Type B pancreatic cell (in vitro differentiated cells): ENCODE results near the gene FFAR3. TPM values are rescaled to one million over a fixed set of nuclear protein-coding genes. Genes with fewer than 3 reads are reported as not detected.
A peak's percentile ranks its signal among the peaks of the same experiment; 100 is the strongest.
"Not testable (repeated sequence)": the region's sequence is repeated elsewhere in the genome, so short reads cannot be mapped to it uniquely, and the experiment has no call there.

Experiments used
- DNase-seq: peaks from one replicate; pipeline ENCODE4 v3.0.0; 2021; ENCODE audit warnings: mixed read lengths; ENCODE audit not compliant: unreplicated experiment; ENCODE audit errors: extremely low spot score
- H3K27ac Mint-ChIP-seq: 2 replicates; pipeline ENCODE4 v1.8.0; 2021; ENCODE audit warnings: mild to moderate bottlenecking, mixed read lengths
- H3K27me3 Mint-ChIP-seq: 2 replicates; pipeline ENCODE4 v1.8.0; 2021; ENCODE audit warnings: mixed read lengths
- H3K36me3 Mint-ChIP-seq: 2 replicates; pipeline ENCODE4 v1.8.0; 2021; ENCODE audit warnings: mixed read lengths
- H3K4me1 Mint-ChIP-seq: one replicate; pipeline ENCODE4 v1.8.0; 2021; ENCODE audit warnings: mixed read lengths; ENCODE audit not compliant: unreplicated experiment
- H3K4me3 Mint-ChIP-seq: 2 replicates; pipeline ENCODE4 v1.8.0; 2021; ENCODE audit warnings: mild to moderate bottlenecking, mixed read lengths
- H3K9me3 Mint-ChIP-seq: 2 replicates; pipeline ENCODE4 v1.8.0; 2021; ENCODE audit warnings: mixed read lengths
- total RNA-seq: library from RNA; stranded (reverse); gene quantifications from 2 replicates; pipeline ENCODE4 v1.2.1, GENCODE V29; 2021; ENCODE audit warnings: low replicate concordance
- TF ChIP-seq, protein P1 (sequence below): fragments of 200-600 bp; sonication (generic); conservative IDR thresholded peaks from 2 replicates; pipeline ENCODE4 v1.5.0; 2021; ENCODE audit warnings: antibody characterized with exemption, mild to moderate bottlenecking

FFAR3 gene
- total RNA-seq, 1 donor from 2014 or later, result 0.34 TPM

DNA sequence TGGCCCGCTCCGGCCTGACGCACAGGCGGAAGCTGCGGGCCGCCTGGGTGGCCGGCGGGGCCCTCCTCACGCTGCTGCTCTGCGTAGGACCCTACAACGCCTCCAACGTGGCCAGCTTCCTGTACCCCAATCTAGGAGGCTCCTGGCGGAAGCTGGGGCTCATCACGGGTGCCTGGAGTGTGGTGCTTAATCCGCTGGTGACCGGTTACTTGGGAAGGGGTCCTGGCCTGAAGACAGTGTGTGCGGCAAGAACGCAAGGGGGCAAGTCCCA lies 6.1 kb upstream of the FFAR3 start:
- TF ChIP-seq, protein P1, sequence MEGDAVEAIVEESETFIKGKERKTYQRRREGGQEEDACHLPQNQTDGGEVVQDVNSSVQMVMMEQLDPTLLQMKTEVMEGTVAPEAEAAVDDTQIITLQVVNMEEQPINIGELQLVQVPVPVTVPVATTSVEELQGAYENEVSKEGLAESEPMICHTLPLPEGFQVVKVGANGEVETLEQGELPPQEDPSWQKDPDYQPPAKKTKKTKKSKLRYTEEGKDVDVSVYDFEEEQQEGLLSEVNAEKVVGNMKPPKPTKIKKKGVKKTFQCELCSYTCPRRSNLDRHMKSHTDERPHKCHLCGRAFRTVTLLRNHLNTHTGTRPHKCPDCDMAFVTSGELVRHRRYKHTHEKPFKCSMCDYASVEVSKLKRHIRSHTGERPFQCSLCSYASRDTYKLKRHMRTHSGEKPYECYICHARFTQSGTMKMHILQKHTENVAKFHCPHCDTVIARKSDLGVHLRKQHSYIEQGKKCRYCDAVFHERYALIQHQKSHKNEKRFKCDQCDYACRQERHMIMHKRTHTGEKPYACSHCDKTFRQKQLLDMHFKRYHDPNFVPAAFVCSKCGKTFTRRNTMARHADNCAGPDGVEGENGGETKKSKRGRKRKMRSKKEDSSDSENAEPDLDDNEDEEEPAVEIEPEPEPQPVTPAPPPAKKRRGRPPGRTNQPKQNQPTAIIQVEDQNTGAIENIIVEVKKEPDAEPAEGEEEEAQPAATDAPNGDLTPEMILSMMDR, result no peak
- no peaks in the 10 kb centered on the region for H3K36me3 Mint-ChIP-seq
- peak; percentile 54 for DNase-seq
- no peak overlapping the region for H3K4me3 Mint-ChIP-seq
- H3K27me3 Mint-ChIP-seq, result peaks cover 14% of the 10 kb centered on the region
- H3K27ac Mint-ChIP-seq, result no peak overlapping the region
- peaks cover 12% of the 10 kb centered on the region for H3K4me1 Mint-ChIP-seq
- no peaks in the 10 kb centered on the region for H3K9me3 Mint-ChIP-seq

DNA sequence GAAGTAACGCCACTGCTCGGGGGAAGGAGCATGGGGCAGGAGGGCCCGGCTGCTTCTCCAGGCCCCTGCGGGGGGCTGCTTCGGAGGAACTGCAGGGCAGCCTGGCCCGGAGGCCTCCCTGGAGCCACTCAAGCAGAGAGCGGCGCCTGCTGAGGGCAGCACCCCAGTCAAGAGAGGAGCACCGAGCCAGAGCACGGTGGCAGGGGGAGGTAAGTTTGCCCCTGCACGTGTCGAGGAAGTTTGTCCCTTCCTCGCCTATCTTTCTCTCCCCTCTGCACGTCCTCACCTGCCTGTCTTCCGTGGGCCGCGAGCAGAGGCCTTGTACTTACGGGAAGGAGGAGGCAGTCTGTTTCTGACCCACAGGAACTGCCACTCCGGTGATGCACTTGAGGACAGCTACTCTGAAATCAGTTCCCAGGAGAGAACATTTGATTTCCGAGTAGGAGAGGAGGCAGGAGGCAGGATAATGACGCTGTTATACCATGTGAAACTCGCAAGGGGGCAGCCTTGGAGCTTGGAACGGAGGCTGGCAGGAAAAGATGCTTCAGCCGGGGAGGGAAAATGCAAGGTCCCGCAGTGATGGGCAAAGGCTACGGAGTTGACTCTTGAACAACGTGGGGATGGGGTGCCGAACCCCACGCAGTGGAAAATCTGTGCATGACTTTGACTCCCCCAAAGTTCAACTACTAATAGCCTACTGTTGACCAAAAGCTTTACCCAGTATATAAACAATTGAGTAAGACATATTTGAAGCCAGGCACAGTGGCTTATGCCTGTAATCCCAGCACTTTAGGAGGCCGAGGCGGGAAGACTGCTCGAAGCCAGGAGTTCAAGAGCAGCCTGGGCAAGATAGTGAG lies 5.6 kb upstream of the FFAR3 start:
- Mint-ChIP-seq H3K27me3 (peaks cover 8% of the 10 kb centered on the region), H3K36me3 (no peaks in the 10 kb centered on the region), H3K4me1 (peaks cover 10% of the 10 kb centered on the region), H3K27ac (peak overlapping the region; percentile 82), H3K4me3 (peak overlapping the region; percentile 67), H3K9me3 (no peaks in the 10 kb centered on the region)
- peak; percentile 71 for DNase-seq
- TF ChIP-seq, protein P1, result peak; percentile 85

DNA sequence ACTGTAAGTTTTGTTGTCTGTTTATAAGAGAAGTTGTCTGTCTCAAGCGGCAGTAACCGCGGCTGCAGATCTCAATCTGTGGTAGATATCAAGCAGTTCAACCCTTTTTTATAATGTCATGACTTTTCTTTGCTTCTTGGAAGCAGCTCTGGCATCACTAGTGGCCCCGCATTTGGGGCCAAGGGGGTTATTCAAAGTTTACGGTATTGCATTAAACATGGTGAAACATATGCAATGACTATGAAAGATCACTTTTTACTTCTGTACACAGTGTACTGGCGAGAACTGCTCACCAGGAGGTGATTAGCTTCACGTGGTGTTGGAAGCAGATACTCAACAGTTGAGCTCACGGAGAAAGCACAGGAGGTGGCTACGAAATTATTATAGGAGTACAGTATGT lies 4.6 kb upstream of the FFAR3 start:
- no peaks in the 10 kb centered on the region for H3K9me3 Mint-ChIP-seq
- no peak overlapping the region for H3K27ac Mint-ChIP-seq
- H3K4me1 Mint-ChIP-seq, result peaks cover 10% of the 10 kb centered on the region
- TF ChIP-seq, protein P1, result no peak
- H3K36me3 Mint-ChIP-seq, result no peaks in the 10 kb centered on the region
- peak; percentile 18 for DNase-seq
- peaks cover 5% of the 10 kb centered on the region for H3K27me3 Mint-ChIP-seq
- no peak overlapping the region for H3K4me3 Mint-ChIP-seq

DNA sequence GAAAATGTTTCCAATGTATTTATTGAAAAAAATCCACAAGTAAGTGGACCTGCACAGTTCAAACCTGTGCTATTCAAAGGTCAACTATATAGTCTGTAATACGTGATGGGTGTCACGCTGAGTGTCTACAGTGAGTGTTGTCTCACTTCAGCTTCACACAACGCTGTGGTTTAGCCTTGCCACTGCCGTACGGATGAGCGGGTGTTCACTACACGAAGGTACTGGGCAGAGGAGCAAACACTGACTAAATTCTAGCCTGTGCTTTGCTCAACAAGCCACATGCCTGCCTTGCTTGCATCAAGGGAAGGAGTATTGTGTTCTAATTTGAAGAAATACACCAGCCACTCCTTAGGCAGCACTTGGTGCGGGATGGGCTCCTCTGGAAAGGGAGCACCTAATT lies 3.4 kb upstream of the FFAR3 start:
- Mint-ChIP-seq H3K27me3 (peaks cover 5% of the 10 kb centered on the region), H3K4me1 (peaks cover 10% of the 10 kb centered on the region), H3K36me3 (no peaks in the 10 kb centered on the region), H3K27ac (no peak overlapping the region), H3K4me3 (no peak overlapping the region), H3K9me3 (no peaks in the 10 kb centered on the region)
- TF ChIP-seq, protein P1, result no peak
- no peak for DNase-seq

DNA sequence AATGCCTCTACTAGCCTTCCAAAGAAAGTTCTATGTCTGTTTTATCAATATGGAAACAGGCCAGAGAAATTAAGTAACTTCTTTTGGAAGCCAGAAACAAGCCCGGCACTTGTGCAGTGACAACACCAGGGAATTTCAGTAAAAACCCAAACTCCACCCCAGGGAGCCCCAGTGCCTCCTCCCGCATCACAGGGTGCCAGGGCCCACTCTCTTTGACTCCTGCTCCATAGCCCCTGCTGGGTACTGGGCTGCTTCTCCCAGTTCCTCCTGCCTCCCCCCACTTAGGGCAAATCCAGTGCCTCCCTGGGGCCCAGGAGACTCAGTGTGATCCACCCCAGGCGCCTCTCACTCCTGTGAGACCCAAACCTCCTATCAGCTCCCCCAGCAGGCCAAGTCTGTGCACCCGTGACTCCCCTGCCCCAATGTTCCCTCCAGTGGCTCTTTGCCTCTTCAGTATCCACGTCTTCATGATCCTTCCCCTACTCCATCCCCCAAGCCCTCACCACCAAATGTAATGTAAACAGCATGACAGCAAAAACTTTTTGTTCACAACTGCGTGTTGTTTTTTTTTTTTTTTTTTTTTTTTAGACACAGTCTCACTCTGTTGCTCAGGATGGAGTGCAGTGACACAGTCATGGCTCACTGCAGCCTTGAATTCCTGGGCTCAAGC lies 2.3 kb upstream of the FFAR3 start:
- DNase-seq, result peak; percentile 36
- Mint-ChIP-seq H3K27me3 (peaks cover 5% of the 10 kb centered on the region), H3K4me1 (peaks cover 10% of the 10 kb centered on the region), H3K9me3 (no peaks in the 10 kb centered on the region), H3K27ac (no peak overlapping the region), H3K4me3 (no peak overlapping the region), H3K36me3 (no peaks in the 10 kb centered on the region)
- TF ChIP-seq, protein P1, result no peak

DNA sequence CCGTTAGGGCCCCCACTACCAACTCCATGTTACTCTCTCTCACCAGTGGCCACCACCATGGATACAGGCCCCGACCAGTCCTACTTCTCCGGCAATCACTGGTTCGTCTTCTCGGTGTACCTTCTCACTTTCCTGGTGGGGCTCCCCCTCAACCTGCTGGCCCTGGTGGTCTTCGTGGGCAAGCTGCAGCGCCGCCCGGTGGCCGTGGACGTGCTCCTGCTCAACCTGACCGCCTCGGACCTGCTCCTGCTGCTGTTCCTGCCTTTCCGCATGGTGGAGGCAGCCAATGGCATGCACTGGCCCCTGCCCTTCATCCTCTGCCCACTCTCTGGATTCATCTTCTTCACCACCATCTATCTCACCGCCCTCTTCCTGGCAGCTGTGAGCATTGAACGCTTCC lies 574 bp downstream of the FFAR3 start:
- not testable (repeated sequence) for H3K4me1 Mint-ChIP-seq, H3K4me3 Mint-ChIP-seq, H3K9me3 Mint-ChIP-seq, H3K36me3 Mint-ChIP-seq, H3K27ac Mint-ChIP-seq, DNase-seq, H3K27me3 Mint-ChIP-seq

DNA sequence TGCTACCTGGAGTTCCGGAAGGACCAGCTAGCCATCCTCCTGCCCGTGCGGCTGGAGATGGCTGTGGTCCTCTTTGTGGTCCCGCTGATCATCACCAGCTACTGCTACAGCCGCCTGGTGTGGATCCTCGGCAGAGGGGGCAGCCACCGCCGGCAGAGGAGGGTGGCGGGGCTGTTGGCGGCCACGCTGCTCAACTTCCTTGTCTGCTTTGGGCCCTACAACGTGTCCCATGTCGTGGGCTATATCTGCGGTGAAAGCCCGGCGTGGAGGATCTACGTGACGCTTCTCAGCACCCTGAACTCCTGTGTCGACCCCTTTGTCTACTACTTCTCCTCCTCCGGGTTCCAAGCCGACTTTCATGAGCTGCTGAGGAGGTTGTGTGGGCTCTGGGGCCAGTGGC lies 1.1 kb downstream of the FFAR3 start:
- H3K9me3 Mint-ChIP-seq, H3K36me3 Mint-ChIP-seq, H3K27me3 Mint-ChIP-seq, H3K4me1 Mint-ChIP-seq, H3K4me3 Mint-ChIP-seq, H3K27ac Mint-ChIP-seq: not testable (repeated sequence)
- peak; percentile 43 for DNase-seq

DNA sequence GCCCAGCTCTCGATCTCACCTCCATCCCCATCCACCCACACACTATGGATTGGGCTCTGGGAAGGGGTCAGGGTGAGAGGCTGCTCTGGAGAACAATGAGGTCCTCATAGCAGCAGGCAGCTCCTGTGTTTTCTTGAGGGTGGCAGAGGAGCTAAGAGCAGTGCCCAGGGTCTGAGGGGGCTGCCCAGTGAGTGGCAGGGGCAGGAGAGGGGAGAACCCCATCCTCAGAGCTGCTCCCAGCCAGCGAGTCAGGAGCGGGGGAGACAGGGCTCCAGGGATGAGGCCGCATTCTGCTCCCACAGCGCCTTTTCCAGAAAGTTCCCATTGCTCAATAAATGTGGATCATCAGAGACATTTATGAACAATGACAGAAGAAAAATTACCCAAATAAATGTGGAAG lies 1.8 kb downstream of the FFAR3 start:
- H3K9me3 Mint-ChIP-seq, H3K27ac Mint-ChIP-seq, H3K36me3 Mint-ChIP-seq, H3K4me1 Mint-ChIP-seq, H3K27me3 Mint-ChIP-seq, H3K4me3 Mint-ChIP-seq: not testable (repeated sequence)
- peak; percentile 22 for DNase-seq
